ENCODE measurements around the gene ARHGAP29.

- no peak for TF ChIP-seq GATA2 (IDR thresholded peaks at IDR 0.05; ENCODE audit: low read depth, low read length)
- TF ChIP-seq GATA3 (IDR thresholded peaks at IDR 0.05; ENCODE audit: low read depth, low read length): no peak
Observed at GRCh38 chr1:94286864-94287437, 49.6 kb upstream of the ARHGAP29 start.

All from SH-SY5Y (cell line).